Spleen (tissue), 11 donors: ENCODE results near the gene RIMBP2. TPM values are rescaled to one million over a fixed set of nuclear protein-coding genes. Genes with fewer than 3 reads are reported as not detected.
A peak's percentile ranks its signal among the peaks of the same experiment; 100 is the strongest.

Experiments used
- DNase-seq: peaks from one replicate; pipeline ENCODE4 v3.0.0-alpha.2; 2020
- H3K27ac ChIP-seq, 8 donors: fragments of 200-600 bp; sonication (generic) in 7 of 8; 1 replicate in 4 of 8; 2 replicates in 4 of 8; pipeline versions ENCODE4 v1.5.0 to v1.8.0; 2016 to 2021; ENCODE audit warnings: inconsistent platforms in 4 of 8, mild to moderate bottlenecking in 4 of 8, moderate library complexity in 1 of 8
- H3K27me3 ChIP-seq, 7 donors: fragments of 200-600 bp; sonication (generic) in 6 of 7; replicated peaks in 1 of 7; 1 replicate in 4 of 7; 2 replicates in 3 of 7; pipeline versions ENCODE4 v1.5.0 to v1.8.0; 2016 to 2021; ENCODE audit warnings: inconsistent platforms in 3 of 7, mild to moderate bottlenecking in 1 of 7
- H3K36me3 ChIP-seq, 6 donors: fragments of 200-600 bp; sonication (generic) in 5 of 6; 1 replicate in 4 of 6; 2 replicates in 2 of 6; pipeline versions ENCODE4 v1.5.0 to v1.8.0; 2016 to 2021; ENCODE audit warnings: inconsistent platforms in 2 of 6
- H3K4me1 ChIP-seq, 6 donors: fragments of 200-600 bp; sonication (generic) in 5 of 6; 1 replicate in 3 of 6; 2 replicates in 3 of 6; pipeline versions ENCODE4 v1.5.0 to v1.8.0; 2016 to 2021; ENCODE audit warnings: inconsistent platforms in 3 of 6
- H3K4me3 ChIP-seq, 8 donors: fragments of 200-600 bp; sonication (generic) in 7 of 8; 1 replicate in 4 of 8; 2 replicates in 4 of 8; pipeline versions ENCODE4 v1.5.0 to v1.8.0; 2016 to 2021; ENCODE audit warnings: inconsistent platforms in 4 of 8, mild to moderate bottlenecking in 4 of 8, moderate library complexity in 2 of 8
- H3K9me3 ChIP-seq, 8 donors: fragments of 200-600 bp; sonication (generic) in 7 of 8; 1 replicate in 4 of 8; 2 replicates in 4 of 8; pipeline versions ENCODE4 v1.5.0 to v1.8.0; 2016 to 2021; ENCODE audit warnings: inconsistent platforms in 4 of 8
- CTCF ChIP-seq, 11 experiments: fragments of 200-600 bp in 7 of 11; fragments of 450-650 bp in 4 of 11; sonication (generic) in 4 of 11; IDR thresholded peaks in 8 of 11; conservative IDR thresholded peaks in 3 of 11; 1 replicate in 7 of 11; 2 replicates in 4 of 11; pipeline versions ENCODE4 v1.4.0 to v1.8.0; 2016 to 2021; ENCODE audit warnings: antibody characterized with exemption in 11 of 11, inconsistent platforms in 4 of 11, mild to moderate bottlenecking in 1 of 11
- POLR2A ChIP-seq, 3 donors: fragments of 450-650 bp; IDR thresholded peaks; one replicate each; pipeline ENCODE4 v1.5.1; 2017; ENCODE audit warnings: antibody characterized with exemption in 3 of 3, mild to moderate bottlenecking in 1 of 3
- POLR2AphosphoS5 ChIP-seq, 3 donors: sonication (generic); formaldehyde crosslinking; IDR thresholded peaks; one replicate each; pipeline ENCODE4 v1.5.1; 2017; ENCODE audit warnings: antibody characterized with exemption in 3 of 3
- WGBS, 5 donors: extraction: QIAGEN DNeasy Blood & Tissue Kit in 3 of 5; methylation state at CpG; one replicate each; pipeline versions ENCODE4 v1.1.5 to v1.1.7; 2013 to 2018; 5-methylcytosine and 5-hydroxymethylcytosine counted together
- intact Hi-C: fragments of 100-400 bp; cut with DNase I; formaldehyde crosslinking; loops from one replicate; pipeline ENCODE4 v1.15.0; 2023; ENCODE audit warnings: low total_unique reads
- polyA plus RNA-seq, 3 donors: library from polyadenylated mRNA; stranded (reverse); fragments of 200-250 nt; gene quantifications; one replicate each; pipeline ENCODE4 v1.2.1, GENCODE V29; 2013
- total RNA-seq, 7 donors: library from RNA; depleted of rRNA in 3 of 7; stranded (reverse); fragments of >200 nt in 3 of 7; fragmentation: NEBNext Ultra II Directional in 4 of 7; extraction: Animal tissue kit (Norgen Biotek cat#: 25700) in 4 of 7; gene quantifications; one replicate each; pipeline versions ENCODE4 v1.1.0 to v1.2.1, GENCODE V29; 2016 to 2021
- donor health status: healthy with polysubstance abuse.
- donor health status: DM: no; HTN: no; CAD: no; lungs with moderate emphysema.
- donor health status: DM: no; HTN: no; CAD: no.
- donor health status: Bipolar disorder and iron deficiency.
- donor health status: healthy.
- donor health status: DM: no; HTN: no; CAD: no.
- donor health status: DM: yes; HTN: yes; CAD: no.

The RIMBP2 gene
- total and polyA plus RNA-seq, 10 donors, result 0.05 to 5.2 (median 0.95) TPM

GRCh38 chr12:130655010-130655409 lies 61.1 kb downstream of the RIMBP2 start:
- 35 to 72% (median 67%) methylated on average over 4 of the region's 4 CpGs for WGBS, 5 donors
- Histone ChIP-seq H3K36me3 (no peaks in the 10 kb centered on the region), H3K27ac (no peak overlapping the region), H3K27me3 (peaks cover 0 to 9% (median 0%) of the 10 kb centered on the region in 7 donors), H3K4me3 (no peak overlapping the region), H3K9me3 (peaks cover 0 to 17% (median 5%) of the 10 kb centered on the region in 8 donors), H3K4me1 (no peaks in the 10 kb centered on the region)
- TF ChIP-seq POLR2A (IDR thresholded peaks at IDR 0.05), result no peak
- TF ChIP-seq POLR2AphosphoS5 (IDR thresholded peaks at IDR 0.05), result no peak
- no peak for TF ChIP-seq CTCF (IDR thresholded peaks at IDR 0.05 in 8 of 11, conservative IDR thresholded peaks at IDR 0.05 in 3 of 11)
- intact Hi-C loops, result no loop called here
- peak; percentile 28 for DNase-seq

GRCh38 chr12:130651188-130651959 lies 64.7 kb downstream of the RIMBP2 start:
- no peak overlapping the region for H3K4me3 ChIP-seq
- H3K9me3 ChIP-seq, result peaks cover 0 to 17% (median 5%) of the 10 kb centered on the region in 8 donors
- intact Hi-C loops, result no loop called here
- no peak overlapping the region for H3K27ac ChIP-seq
- 83 to 93% (median 85%) methylated on average over 16 of the region's 16 CpGs for WGBS, 5 donors
- no peaks in the 10 kb centered on the region for H3K36me3 ChIP-seq
- no peaks in the 10 kb centered on the region for H3K4me1 ChIP-seq
- TF ChIP-seq POLR2A (IDR thresholded peaks at IDR 0.05) (no peak), CTCF (IDR thresholded peaks at IDR 0.05 in 8 of 11, conservative IDR thresholded peaks at IDR 0.05 in 3 of 11) (no peak), POLR2AphosphoS5 (IDR thresholded peaks at IDR 0.05) (no peak)
- DNase-seq, result peak; percentile 44
- peaks cover 0 to 8% (median 0%) of the 10 kb centered on the region in 7 donors for H3K27me3 ChIP-seq

- peak; percentile 39 for DNase-seq
- no peaks in the 10 kb centered on the region for H3K4me1 ChIP-seq
- peaks cover 0 to 17% (median 5%) of the 10 kb centered on the region in 8 donors for H3K9me3 ChIP-seq
- H3K27ac ChIP-seq, result no peak overlapping the region
- TF ChIP-seq POLR2A (IDR thresholded peaks at IDR 0.05) (no peak), POLR2AphosphoS5 (IDR thresholded peaks at IDR 0.05) (no peak)
- intact Hi-C loops, result no loop called here
- H3K27me3 ChIP-seq, result no peaks in the 10 kb centered on the region
- no peak overlapping the region for H3K4me3 ChIP-seq
- H3K36me3 ChIP-seq, result no peaks in the 10 kb centered on the region
- 71 to 81% (median 76%) methylated on average over 9 of the region's 9 CpGs for WGBS, 5 donors
These were observed 66.0 kb downstream of the RIMBP2 start for GRCh38 chr12:130650131-130650530.

GRCh38 chr12:130649101-130650045 lies 66.7 kb downstream of the RIMBP2 start:
- TF ChIP-seq CTCF (IDR thresholded peaks at IDR 0.05 in 8 of 11, conservative IDR thresholded peaks at IDR 0.05 in 3 of 11) (no peak), POLR2A (IDR thresholded peaks at IDR 0.05) (no peak), POLR2AphosphoS5 (IDR thresholded peaks at IDR 0.05) (no peak)
- DNase-seq, result peak; percentile 56
- Histone ChIP-seq H3K27ac (no peak overlapping the region), H3K4me1 (no peaks in the 10 kb centered on the region), H3K4me3 (no peak overlapping the region), H3K9me3 (peaks cover 0 to 14% (median 5%) of the 10 kb centered on the region in 8 donors), H3K36me3 (no peaks in the 10 kb centered on the region), H3K27me3 (no peaks in the 10 kb centered on the region)
- WGBS, 5 donors, result 91 to 96% (median 93%) methylated on average over 20 to 37 of the region's 37 CpGs
- intact Hi-C loops, result no loop called here
